HEK293 (cell line): ENCODE data around the gene ERBB4.

Experiments
- AEBP2 ChIP-seq: fragments of 450-650 bp; formaldehyde crosslinking; IDR thresholded peaks from 2 replicates; pipeline ENCODE4 v1.5.1; 2016; ENCODE audit warnings: missing biosample characterization, missing genetic modification characterization, borderline replicate concordance
- GLI2 ChIP-seq: fragments of 450-650 bp; formaldehyde crosslinking; IDR thresholded peaks from 2 replicates; pipeline ENCODE4; 2017; ENCODE audit warnings: missing biosample characterization, missing genetic modification characterization, low read depth, borderline replicate concordance
- GLI4 ChIP-seq: fragments of 450-650 bp; formaldehyde crosslinking; IDR thresholded peaks from 2 replicates; pipeline ENCODE4 v1.5.1; 2016; ENCODE audit warnings: missing biosample characterization, missing genetic modification characterization
- HOXA7 ChIP-seq: sonication (generic); formaldehyde crosslinking; IDR thresholded peaks from 2 replicates; pipeline ENCODE4 v1.8.1; 2022; ENCODE audit warnings: missing genetic modification reagents, borderline replicate concordance
- HOXC10 ChIP-seq: sonication (generic); formaldehyde crosslinking; IDR thresholded peaks from 2 replicates; pipeline ENCODE4 v1.8.1; 2023; ENCODE audit warnings: mild to moderate bottlenecking, missing genetic modification reagents
- MZF1 ChIP-seq: fragments of 450-650 bp; formaldehyde crosslinking; IDR thresholded peaks from 2 replicates; pipeline ENCODE4 v1.5.1; 2017; ENCODE audit warnings: missing biosample characterization, missing genetic modification characterization, borderline replicate concordance
- OSR2 ChIP-seq: fragments of 450-650 bp; formaldehyde crosslinking; IDR thresholded peaks from 2 replicates; pipeline ENCODE4 v1.5.1; 2016; ENCODE audit warnings: missing biosample characterization, missing genetic modification characterization
- ZBTB1 ChIP-seq: fragments of 450-650 bp; formaldehyde crosslinking; IDR thresholded peaks from 2 replicates; pipeline ENCODE4 v1.5.1; 2016; ENCODE audit warnings: missing biosample characterization, missing genetic modification characterization
- ZNF133 ChIP-seq: fragments of 450-650 bp; formaldehyde crosslinking; IDR thresholded peaks from 2 replicates; pipeline ENCODE4 v1.5.1; 2016; ENCODE audit warnings: missing biosample characterization, missing genetic modification characterization
- ZNF138 ChIP-seq: fragments of 450-650 bp; formaldehyde crosslinking; IDR thresholded peaks from 2 replicates; pipeline ENCODE4 v1.5.1; 2016; ENCODE audit warnings: missing biosample characterization, missing genetic modification characterization, borderline replicate concordance
- ZNF148 ChIP-seq: fragments of 450-650 bp; formaldehyde crosslinking; IDR thresholded peaks from 2 replicates; pipeline ENCODE4 v1.5.0; 2017; ENCODE audit warnings: missing biosample characterization, missing genetic modification characterization, borderline replicate concordance
- ZNF175 ChIP-seq: fragments of 450-650 bp; formaldehyde crosslinking; IDR thresholded peaks from 2 replicates; pipeline ENCODE4 v1.5.1; 2016; ENCODE audit warnings: missing biosample characterization, missing genetic modification characterization
- ZNF19 ChIP-seq: fragments of 450-650 bp; formaldehyde crosslinking; IDR thresholded peaks from 2 replicates; pipeline ENCODE4; 2016; ENCODE audit warnings: missing biosample characterization, missing genetic modification characterization, low read depth
- ZNF214 ChIP-seq: fragments of 450-650 bp; formaldehyde crosslinking; IDR thresholded peaks from 2 replicates; pipeline ENCODE4 v1.5.1; 2017; ENCODE audit warnings: missing biosample characterization, mild to moderate bottlenecking, missing genetic modification characterization, borderline replicate concordance
- ZNF223 ChIP-seq: fragments of 450-650 bp; formaldehyde crosslinking; IDR thresholded peaks from 2 replicates; pipeline ENCODE4 v1.5.1; 2016; ENCODE audit warnings: missing biosample characterization, missing genetic modification characterization
- ZNF274 ChIP-seq, 2 experiments: fragments of 200-500 bp in 1 of 2; fragments of 450-650 bp in 1 of 2; sonication (Bioruptor generic) in 1 of 2; formaldehyde crosslinking in 1 of 2; IDR thresholded peaks; 2 replicates each; pipeline versions ENCODE4 v1.5.1 to v1.6.1; 2014 to 2016; ENCODE audit warnings: borderline replicate concordance in 1 of 2, inconsistent platforms in 1 of 2, low read length in 1 of 2, missing biosample characterization in 1 of 2, missing genetic modification characterization in 1 of 2
- ZNF341 ChIP-seq: fragments of 450-650 bp; formaldehyde crosslinking; IDR thresholded peaks from 2 replicates; pipeline ENCODE4; 2016; ENCODE audit warnings: low read depth, missing biosample characterization, missing genetic modification characterization
- ZNF350 ChIP-seq: fragments of 450-650 bp; formaldehyde crosslinking; IDR thresholded peaks from 2 replicates; pipeline ENCODE4 v1.5.0; 2017; ENCODE audit warnings: missing biosample characterization, mild to moderate bottlenecking, missing genetic modification characterization
- ZNF391 ChIP-seq: fragments of 450-650 bp; formaldehyde crosslinking; IDR thresholded peaks from 2 replicates; pipeline ENCODE4 v1.5.1; 2016; ENCODE audit warnings: low read depth, missing biosample characterization, missing genetic modification characterization, borderline replicate concordance
- ZNF398 ChIP-seq: fragments of 450-650 bp; formaldehyde crosslinking; IDR thresholded peaks from 2 replicates; pipeline ENCODE4 v1.5.1; 2017; ENCODE audit warnings: missing biosample characterization, missing genetic modification characterization
- ZNF404 ChIP-seq: fragments of 450-650 bp; formaldehyde crosslinking; IDR thresholded peaks from 2 replicates; pipeline ENCODE4 v1.5.1; 2017; ENCODE audit warnings: missing biosample characterization, missing genetic modification characterization
- ZNF514 ChIP-seq: fragments of 450-650 bp; formaldehyde crosslinking; IDR thresholded peaks from 2 replicates; pipeline ENCODE4 v1.5.1; 2016; ENCODE audit warnings: missing biosample characterization, missing genetic modification characterization
- ZNF530 ChIP-seq: fragments of 450-650 bp; formaldehyde crosslinking; IDR thresholded peaks from 2 replicates; pipeline ENCODE4 v1.5.1; 2016; ENCODE audit warnings: low read depth, missing biosample characterization, missing genetic modification characterization
- ZNF558 ChIP-seq: fragments of 450-650 bp; formaldehyde crosslinking; IDR thresholded peaks from 2 replicates; pipeline ENCODE4 v1.5.1; 2016; ENCODE audit warnings: missing biosample characterization, missing genetic modification characterization
- ZNF560 ChIP-seq: fragments of 450-650 bp; formaldehyde crosslinking; IDR thresholded peaks from 2 replicates; pipeline ENCODE4 v1.5.1; 2017; ENCODE audit warnings: missing biosample characterization, missing genetic modification characterization, borderline replicate concordance
- ZNF585B ChIP-seq: fragments of 450-650 bp; formaldehyde crosslinking; IDR thresholded peaks from 2 replicates; pipeline ENCODE4 v1.5.1; 2016; ENCODE audit warnings: missing biosample characterization, missing genetic modification characterization
- ZNF654 ChIP-seq: fragments of 450-650 bp; formaldehyde crosslinking; IDR thresholded peaks from 2 replicates; pipeline ENCODE4 v1.5.1; 2016; ENCODE audit warnings: low read depth, missing biosample characterization, missing genetic modification characterization
- ZNF660 ChIP-seq: fragments of 450-650 bp; IDR thresholded peaks from 2 replicates; pipeline ENCODE4 v1.5.1; 2018; ENCODE audit warnings: missing biosample characterization, mild to moderate bottlenecking, missing genetic modification characterization
- ZNF664 ChIP-seq: fragments of 450-650 bp; formaldehyde crosslinking; IDR thresholded peaks from 2 replicates; pipeline ENCODE4 v1.5.1; 2016; ENCODE audit warnings: missing biosample characterization, missing genetic modification characterization
- ZNF785 ChIP-seq: fragments of 450-650 bp; formaldehyde crosslinking; IDR thresholded peaks from 2 replicates; pipeline ENCODE4 v1.5.1; 2016; ENCODE audit warnings: missing biosample characterization, missing genetic modification characterization
- ZNF792 ChIP-seq: fragments of 450-650 bp; formaldehyde crosslinking; IDR thresholded peaks from 2 replicates; pipeline ENCODE4 v1.5.1; 2016; ENCODE audit warnings: missing biosample characterization, missing genetic modification characterization
- TF ChIP-seq, protein P1 (sequence below): fragments of 450-650 bp; formaldehyde crosslinking; IDR thresholded peaks from 2 replicates; pipeline ENCODE4 v1.5.1; 2016; ENCODE audit warnings: missing biosample characterization, missing genetic modification characterization

The ERBB4 gene

GRCh38 chr2:212177724-212178123, 360.9 kb downstream of the ERBB4 start (continued):
- no peak for TF ChIP-seq ZNF514 (tag by site-specific recombination)
- peak; percentile 82 for TF ChIP-seq OSR2 (tag by site-specific recombination)
- TF ChIP-seq ZNF148 (tag by site-specific recombination) = no peak
- TF ChIP-seq ZNF223 (tag by site-specific recombination) = no peak
- peak; percentile 77 for TF ChIP-seq ZNF398 (tag by site-specific recombination)
- TF ChIP-seq ZNF585B (tag by site-specific recombination) = no peak
- 0 out of 2 replicates have a peak, but pooled peaks have one; percentile 15 for TF ChIP-seq ZNF558 (tag by site-specific recombination)
- TF ChIP-seq ZNF175 (tag by site-specific recombination) = no peak
- no peak for TF ChIP-seq MZF1 (tag by site-specific recombination)
- TF ChIP-seq, protein P1, sequence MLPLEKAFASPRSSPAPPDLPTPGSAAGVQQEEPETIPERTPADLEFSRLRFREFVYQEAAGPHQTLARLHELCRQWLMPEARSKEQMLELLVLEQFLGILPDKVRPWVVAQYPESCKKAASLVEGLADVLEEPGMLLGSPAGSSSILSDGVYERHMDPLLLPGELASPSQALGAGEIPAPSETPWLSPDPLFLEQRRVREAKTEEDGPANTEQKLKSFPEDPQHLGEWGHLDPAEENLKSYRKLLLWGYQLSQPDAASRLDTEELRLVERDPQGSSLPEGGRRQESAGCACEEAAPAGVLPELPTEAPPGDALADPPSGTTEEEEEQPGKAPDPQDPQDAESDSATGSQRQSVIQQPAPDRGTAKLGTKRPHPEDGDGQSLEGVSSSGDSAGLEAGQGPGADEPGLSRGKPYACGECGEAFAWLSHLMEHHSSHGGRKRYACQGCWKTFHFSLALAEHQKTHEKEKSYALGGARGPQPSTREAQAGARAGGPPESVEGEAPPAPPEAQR (tag by site-specific recombination) = no peak
- no peak for TF ChIP-seq ZNF350 (tag by site-specific recombination)
- TF ChIP-seq ZNF664 = no peak
- TF ChIP-seq ZNF138 (tag by site-specific recombination) = no peak
- TF ChIP-seq ZNF404 (tag by site-specific recombination) = no peak
- TF ChIP-seq AEBP2 (tag by site-specific recombination) = no peak
- TF ChIP-seq GLI4 = no peak
- no peak for TF ChIP-seq GLI2
- no peak for TF ChIP-seq ZNF530
- TF ChIP-seq ZNF274 (IDR thresholded peaks at IDR 0.05; ENCODE audit: low read length) = no peak
- TF ChIP-seq ZNF274 (tag by site-specific recombination; IDR thresholded peaks at IDR 0.05; ENCODE audit: borderline replicate concordance) = no peak
- TF ChIP-seq ZBTB1 (tag by site-specific recombination) = no peak
- no peak for TF ChIP-seq HOXC10
- no peak for TF ChIP-seq ZNF660 (tag by site-specific recombination)
- 0 out of 2 replicates have a peak, but pooled peaks have one; percentile 41 for TF ChIP-seq ZNF391 (tag by site-specific recombination)
- no peak for TF ChIP-seq ZNF133 (tag by site-specific recombination)
- no peak for TF ChIP-seq ZNF785 (tag by site-specific recombination)
- TF ChIP-seq ZNF19 = no peak
- TF ChIP-seq ZNF560 (tag by site-specific recombination) = no peak
- TF ChIP-seq ZNF214 (tag by site-specific recombination) = no peak
- peak; percentile 6; the same call in 1 of the 2 replicates for TF ChIP-seq ZNF654 (tag by site-specific recombination)
- no peak for TF ChIP-seq ZNF792 (tag by site-specific recombination)
- no peak for TF ChIP-seq ZNF341 (tag by site-specific recombination)
- TF ChIP-seq HOXA7 = no peak
